Measurements from ENCODE around the gene OR4E1. TPM values are rescaled to one million over a fixed set of nuclear protein-coding genes. Genes with fewer than 3 reads are reported as not detected.
"Not testable (repeated sequence)": the region's sequence is repeated elsewhere in the genome, so short reads cannot be mapped to it uniquely, and the experiment has no call there.

Gene OR4E1
- total and polyA plus RNA-seq, 2 experiments from 2014 or later: 0.03 TPM; not detected in 1

DNA sequence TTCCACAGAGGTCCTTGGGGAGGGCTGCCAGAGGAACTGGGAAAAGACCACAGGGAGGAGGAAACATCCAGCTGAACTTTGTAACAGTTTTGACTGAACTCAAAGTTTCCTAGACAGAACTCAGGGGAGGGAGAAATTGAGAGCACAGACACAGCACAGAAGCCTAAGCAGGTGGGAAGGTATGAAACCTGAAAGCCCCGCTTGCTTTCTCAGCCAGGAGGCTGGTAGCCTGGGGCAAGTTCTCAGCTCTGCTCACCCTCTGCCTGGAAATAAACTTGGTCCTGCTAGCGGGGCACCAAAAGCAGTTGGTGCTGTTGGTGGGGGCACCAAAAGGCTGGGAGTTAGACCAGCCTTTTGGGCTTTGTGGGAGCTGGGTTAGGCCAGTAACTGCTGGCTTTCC lies 25.9 kb upstream of the OR4E1 start:
- H3K79me2 ChIP-seq: no peaks in the 10 kb centered on the region
- no peak overlapping the region for H3K4me3 ChIP-seq
- no peaks in the 10 kb centered on the region for H3K36me3 ChIP-seq (replicated peaks; ENCODE audit: insufficient read depth, low read depth)
- H4K20me1 ChIP-seq (ENCODE audit: insufficient read depth, poor library complexity, severe bottlenecking): no peaks in the 10 kb centered on the region
- DNase-seq (ENCODE audit: low spot score): no peak
- peak overlapping the region; percentile 8 for H3K4me2 ChIP-seq
- no peaks in the 10 kb centered on the region for H3K9me3 ChIP-seq (ENCODE audit: low read depth)
- peak overlapping the region; percentile 6 for H2AFZ ChIP-seq
- WGBS (ENCODE audit: low lambda C conversion rate, missing lambda C conversion rate): 54% methylated on average over 2 of the region's 2 CpGs
- no peak for TF ChIP-seq EZH2 (IDR thresholded peaks at IDR 0.05; ENCODE audit: borderline replicate concordance)
- TF ChIP-seq EZH2phosphoT487 (IDR thresholded peaks at IDR 0.05; ENCODE audit: low read depth, severe bottlenecking, unreplicated experiment): no peak
- TF ChIP-seq, protein P1, sequence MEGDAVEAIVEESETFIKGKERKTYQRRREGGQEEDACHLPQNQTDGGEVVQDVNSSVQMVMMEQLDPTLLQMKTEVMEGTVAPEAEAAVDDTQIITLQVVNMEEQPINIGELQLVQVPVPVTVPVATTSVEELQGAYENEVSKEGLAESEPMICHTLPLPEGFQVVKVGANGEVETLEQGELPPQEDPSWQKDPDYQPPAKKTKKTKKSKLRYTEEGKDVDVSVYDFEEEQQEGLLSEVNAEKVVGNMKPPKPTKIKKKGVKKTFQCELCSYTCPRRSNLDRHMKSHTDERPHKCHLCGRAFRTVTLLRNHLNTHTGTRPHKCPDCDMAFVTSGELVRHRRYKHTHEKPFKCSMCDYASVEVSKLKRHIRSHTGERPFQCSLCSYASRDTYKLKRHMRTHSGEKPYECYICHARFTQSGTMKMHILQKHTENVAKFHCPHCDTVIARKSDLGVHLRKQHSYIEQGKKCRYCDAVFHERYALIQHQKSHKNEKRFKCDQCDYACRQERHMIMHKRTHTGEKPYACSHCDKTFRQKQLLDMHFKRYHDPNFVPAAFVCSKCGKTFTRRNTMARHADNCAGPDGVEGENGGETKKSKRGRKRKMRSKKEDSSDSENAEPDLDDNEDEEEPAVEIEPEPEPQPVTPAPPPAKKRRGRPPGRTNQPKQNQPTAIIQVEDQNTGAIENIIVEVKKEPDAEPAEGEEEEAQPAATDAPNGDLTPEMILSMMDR (IDR thresholded peaks at IDR 0.05; ENCODE audit: poor library complexity): no peak
- no peaks in the 10 kb centered on the region for H3K27me3 ChIP-seq
- H3K9me2 ChIP-seq (replicated peaks; ENCODE audit: insufficient read depth): no peaks in the 10 kb centered on the region
- H3K27ac ChIP-seq: peak overlapping the region; percentile 65
- H3K4me1 ChIP-seq (ENCODE audit: insufficient read depth): peaks cover 8% of the 10 kb centered on the region

DNA sequence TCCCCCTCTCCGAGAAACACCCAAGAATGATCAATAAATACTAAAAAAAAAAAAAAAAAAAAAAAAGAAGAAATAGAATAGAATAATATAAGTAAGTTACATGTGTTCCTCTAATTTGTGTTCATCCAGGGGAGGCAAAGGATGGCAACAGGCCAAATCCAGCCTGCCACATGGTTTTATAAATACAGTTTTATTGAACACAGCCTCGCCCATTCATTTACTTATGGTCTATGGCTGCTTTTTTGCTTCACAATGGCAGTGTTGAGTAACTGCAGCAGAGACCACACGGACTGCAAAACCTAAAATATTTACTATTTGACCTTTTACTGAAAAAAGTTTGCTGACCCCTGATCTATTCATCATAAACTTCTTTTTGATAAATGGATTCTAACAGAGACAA lies 24.9 kb upstream of the OR4E1 start:
- not testable (repeated sequence) for DNase-seq (ENCODE audit: low spot score); H3K36me3 ChIP-seq (replicated peaks; ENCODE audit: insufficient read depth, low read depth); H3K9me3 ChIP-seq (ENCODE audit: low read depth); H4K20me1 ChIP-seq (ENCODE audit: insufficient read depth, poor library complexity, severe bottlenecking); H3K27me3 ChIP-seq; H2AFZ ChIP-seq; H3K4me3 ChIP-seq; H3K9me2 ChIP-seq (replicated peaks; ENCODE audit: insufficient read depth); H3K4me1 ChIP-seq (ENCODE audit: insufficient read depth); H3K4me2 ChIP-seq; H3K79me2 ChIP-seq
- H3K27ac ChIP-seq: peak overlapping the region; percentile 65
- 47% methylated on average over 2 of the region's 3 CpGs for WGBS (ENCODE audit: low lambda C conversion rate, missing lambda C conversion rate)

DNA sequence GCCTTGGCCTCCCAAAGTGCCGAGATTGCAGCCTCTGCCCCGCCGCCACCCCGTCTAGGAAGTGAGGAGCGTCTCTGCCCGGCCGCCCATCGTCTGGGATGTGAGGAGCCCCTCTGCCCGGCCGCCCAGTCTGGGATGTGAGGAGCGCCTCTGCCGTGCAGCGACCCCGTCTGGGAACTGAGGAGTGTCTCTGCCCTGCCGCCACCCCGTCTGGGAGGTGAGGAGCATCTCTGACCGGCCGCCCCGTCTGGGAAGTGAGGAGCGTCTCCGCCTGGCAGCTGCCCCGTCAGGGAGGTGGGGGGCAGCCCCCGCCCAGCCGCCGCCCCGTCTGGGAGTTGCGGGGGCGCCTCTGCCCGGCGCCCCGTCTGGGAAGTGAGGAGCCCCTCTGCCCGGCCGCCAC lies 24.0 kb upstream of the OR4E1 start:
- not testable (repeated sequence) for DNase-seq (ENCODE audit: low spot score); H3K27ac ChIP-seq; H3K79me2 ChIP-seq; H3K4me1 ChIP-seq (ENCODE audit: insufficient read depth); H3K27me3 ChIP-seq; H3K4me2 ChIP-seq; H3K4me3 ChIP-seq; H3K36me3 ChIP-seq (replicated peaks; ENCODE audit: insufficient read depth, low read depth); H3K9me3 ChIP-seq (ENCODE audit: low read depth); H2AFZ ChIP-seq; H3K9me2 ChIP-seq (replicated peaks; ENCODE audit: insufficient read depth); H4K20me1 ChIP-seq (ENCODE audit: insufficient read depth, poor library complexity, severe bottlenecking)
- WGBS (ENCODE audit: low lambda C conversion rate, missing lambda C conversion rate): 99% methylated on average over 12 of the region's 33 CpGs

DNA sequence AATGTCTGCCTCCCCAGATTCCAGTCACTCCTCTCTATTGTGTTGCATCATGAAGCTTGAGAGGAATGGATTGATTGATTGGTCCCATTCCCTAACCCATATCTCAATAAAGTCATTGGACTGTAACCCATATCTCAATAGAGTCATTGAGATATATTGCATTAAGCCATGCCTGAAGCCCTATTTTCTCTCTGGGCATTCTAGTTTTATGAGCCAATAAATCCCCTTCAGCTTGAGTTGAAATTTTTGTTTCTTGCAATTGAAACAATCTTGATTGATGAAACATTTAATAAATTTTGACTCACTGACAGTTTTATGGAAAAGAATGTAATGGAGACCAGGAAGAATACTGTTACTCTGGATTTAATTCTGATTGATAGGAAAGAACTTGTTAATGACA lies 20.8 kb upstream of the OR4E1 start:
- H3K4me1 ChIP-seq (ENCODE audit: insufficient read depth): no peaks in the 10 kb centered on the region
- H4K20me1 ChIP-seq (ENCODE audit: insufficient read depth, poor library complexity, severe bottlenecking): no peaks in the 10 kb centered on the region
- DNase-seq (ENCODE audit: low spot score): no peak
- H3K4me3 ChIP-seq: no peak overlapping the region
- H3K9me2 ChIP-seq (replicated peaks; ENCODE audit: insufficient read depth): no peaks in the 10 kb centered on the region
- TF ChIP-seq EZH2 (IDR thresholded peaks at IDR 0.05; ENCODE audit: borderline replicate concordance) (no peak), EZH2phosphoT487 (IDR thresholded peaks at IDR 0.05; ENCODE audit: low read depth, severe bottlenecking, unreplicated experiment) (no peak)
- TF ChIP-seq, protein P1 (IDR thresholded peaks at IDR 0.05; ENCODE audit: poor library complexity): no peak
- H3K79me2 ChIP-seq: no peaks in the 10 kb centered on the region
- H3K36me3 ChIP-seq (replicated peaks; ENCODE audit: insufficient read depth, low read depth): no peaks in the 10 kb centered on the region
- no peak overlapping the region for H2AFZ ChIP-seq
- H3K27me3 ChIP-seq: no peaks in the 10 kb centered on the region
- no peaks in the 10 kb centered on the region for H3K9me3 ChIP-seq (ENCODE audit: low read depth)
- H3K4me2 ChIP-seq: no peak overlapping the region
- H3K27ac ChIP-seq: no peak overlapping the region

DNA sequence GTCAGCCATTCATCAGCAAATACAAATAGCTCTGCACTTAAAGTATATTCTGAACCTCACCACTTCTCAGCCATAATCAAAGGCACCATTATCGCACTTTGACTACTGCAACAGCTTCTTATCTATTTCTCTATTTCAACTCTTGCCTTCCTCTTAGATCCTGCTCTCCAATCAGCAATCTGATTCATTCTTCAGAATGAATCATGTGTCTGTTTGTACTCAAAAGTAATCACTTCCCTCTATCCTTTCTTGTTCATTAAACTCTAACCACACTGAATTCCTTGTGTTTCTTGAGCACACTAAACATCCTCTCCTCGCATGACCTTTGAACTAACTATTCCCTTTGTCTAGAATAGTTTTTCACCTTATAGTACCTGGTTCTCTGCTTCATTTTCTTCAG lies 12.8 kb upstream of the OR4E1 start:
- H3K4me3 ChIP-seq: no peak overlapping the region

More for the DNA sequence above, 12.8 kb upstream of the OR4E1 start:
- DNase-seq (ENCODE audit: low spot score): peak; percentile 13
- no peaks in the 10 kb centered on the region for H3K9me2 ChIP-seq (replicated peaks; ENCODE audit: insufficient read depth)
- no peaks in the 10 kb centered on the region for H3K36me3 ChIP-seq (replicated peaks; ENCODE audit: insufficient read depth, low read depth)
- TF ChIP-seq, protein P1 (IDR thresholded peaks at IDR 0.05; ENCODE audit: poor library complexity): no peak
- TF ChIP-seq EZH2 (IDR thresholded peaks at IDR 0.05; ENCODE audit: borderline replicate concordance): no peak
- no peak for TF ChIP-seq EZH2phosphoT487 (IDR thresholded peaks at IDR 0.05; ENCODE audit: low read depth, severe bottlenecking, unreplicated experiment)
- no peak overlapping the region for H3K27ac ChIP-seq
- H3K79me2 ChIP-seq: no peaks in the 10 kb centered on the region
- no peaks in the 10 kb centered on the region for H4K20me1 ChIP-seq (ENCODE audit: insufficient read depth, poor library complexity, severe bottlenecking)
- no peak overlapping the region for H3K4me2 ChIP-seq
- WGBS (ENCODE audit: low lambda C conversion rate, missing lambda C conversion rate): 69% methylated on average over 2 of the region's 2 CpGs
- H3K9me3 ChIP-seq (ENCODE audit: low read depth): no peaks in the 10 kb centered on the region
- no peak overlapping the region for H2AFZ ChIP-seq
- no peaks in the 10 kb centered on the region for H3K27me3 ChIP-seq
- H3K4me1 ChIP-seq (ENCODE audit: insufficient read depth): peaks cover 7% of the 10 kb centered on the region
